HCT116 (cell line): ENCODE measurements around the gene APP. TPM values are rescaled to one million over a fixed set of nuclear protein-coding genes. Genes with fewer than 3 reads are reported as not detected.

Source experiments
- ATAC-seq: fragments of 200-7000 bp; cut with Tn5 transposase; 2 replicates; pipeline ENCODE4 v1.9.1; 2020; ENCODE audit warnings: mild to moderate bottlenecking, moderate library complexity
- BruUV-seq: library from RNA; stranded (reverse); fragments of 400-500 nt; replicated peaks from 2 replicates; lab custom pipeline; 2021; lab: Mats Ljungman, UMichigan
- CTCF ChIA-PET: fragments of 300-600 bp; sonication (Branson Sonifier 250); formaldehyde crosslinking; loops from one replicate; lab custom pipeline; 2021; ENCODE audit warnings: antibody characterized with exemption; lab: Charles Lee
- POLR2A ChIA-PET: fragments of 300-600, 350-600 bp; sonication (Branson Sonifier 250); formaldehyde crosslinking; loops from one replicate; lab custom pipeline; 2021; ENCODE audit warnings: antibody characterized with exemption; lab: Charles Lee
- RAD21 ChIA-PET, 2 experiments: fragments of 300-600 bp; sonication (Branson Sonifier 250); formaldehyde crosslinking; loops; one replicate each; lab custom pipeline; 2023; ENCODE audit warnings: low total read pairs in 2 of 2; ENCODE audit not compliant: uncharacterized antibody in 2 of 2, unreplicated experiment in 2 of 2, low non-redundant PET in 1 of 2; lab: Charles Lee
- DNase-seq: peaks from one replicate; pipeline ENCODE4 v3.0.0-alpha.2; 2010; ENCODE audit warnings: low read depth, low spot score
- H2AFZ ChIP-seq: fragments of 200-600 bp; shearing (Covaris generic), sonication (generic); 2 replicates; pipeline ENCODE4 v1.6.1; 2017; ENCODE audit warnings: low read depth, mixed run types, mixed read lengths, antibody characterized with exemption, low read length; ENCODE audit not compliant: poor library complexity, severe bottlenecking
- H3K27ac ChIP-seq: 2 replicates; pipeline ENCODE4 v1.5.1; 2012; ENCODE audit warnings: low read depth, low read length
- H3K27me3 ChIP-seq: fragments of 200-600 bp; sonication (generic); 2 replicates; pipeline ENCODE4 v1.6.1; 2016; ENCODE audit warnings: mixed run types, low read length, mixed read lengths; ENCODE audit not compliant: insufficient read depth
- H3K36me3 ChIP-seq, 2 experiments: fragments of 200-500 bp in 1 of 2; fragments of 200-600 bp in 1 of 2; sonication (Bioruptor generic) in 1 of 2; sonication (generic) in 1 of 2; 2 replicates each; pipeline versions ENCODE4 v1.5.1 to v1.6.1; 2014 to 2016; ENCODE audit warnings: low read length in 2 of 2, inconsistent platforms in 1 of 2, mixed read lengths in 1 of 2, mixed run types in 1 of 2; ENCODE audit not compliant: insufficient read depth in 2 of 2, control insufficient read depth in 1 of 2
- H3K4me1 ChIP-seq, 2 experiments: fragments of 200-600 bp in 1 of 2; sonication (generic) in 1 of 2; 2 replicates each; pipeline versions ENCODE4 v1.5.1 to v1.6.1; 2012 to 2017; ENCODE audit warnings: low read length in 2 of 2, inconsistent platforms in 1 of 2, mild to moderate bottlenecking in 1 of 2, mixed read lengths in 1 of 2, mixed run types in 1 of 2, moderate library complexity in 1 of 2; ENCODE audit not compliant: insufficient read depth in 2 of 2, control insufficient read depth in 1 of 2
- H3K4me2 ChIP-seq: fragments of 200-600 bp; sonication (generic); 2 replicates; pipeline ENCODE4 v1.6.1; 2017; ENCODE audit warnings: mixed run types, low read length, mixed read lengths
- H3K4me3 ChIP-seq, 2 experiments: fragments of 200-600 bp in 1 of 2; sonication (generic) in 1 of 2; replicated peaks in 1 of 2; 2 replicates each; pipeline ENCODE4 v1.5.1; 2011 to 2016; ENCODE audit warnings: low read length in 2 of 2, control low read depth in 1 of 2, low read depth in 1 of 2, mild to moderate bottlenecking in 1 of 2, mixed read lengths in 1 of 2, mixed run types in 1 of 2
- H3K79me2 ChIP-seq: fragments of 200-600 bp; sonication (generic); 2 replicates; pipeline ENCODE4 v1.6.1; 2017; ENCODE audit warnings: mild to moderate bottlenecking, mixed run types, low read length, moderate library complexity, mixed read lengths; ENCODE audit not compliant: insufficient read depth
- H3K9ac ChIP-seq: fragments of 200-600 bp; sonication (generic); 2 replicates; pipeline ENCODE4 v1.6.1; 2016; ENCODE audit warnings: low read length, mixed read lengths
- H3K9me2 ChIP-seq: fragments of 200-600 bp; sonication (generic), shearing (Covaris generic); 2 replicates; pipeline ENCODE4 v1.6.1; 2017; ENCODE audit warnings: mixed run types, mild to moderate bottlenecking, moderate library complexity; ENCODE audit not compliant: insufficient read depth
- H3K9me3 ChIP-seq, 2 experiments: fragments of 200-500 bp in 1 of 2; fragments of 200-600 bp in 1 of 2; sonication (Bioruptor generic) in 1 of 2; sonication (generic) in 1 of 2; 2 replicates each; pipeline ENCODE4 v1.6.1; 2014 to 2017; ENCODE audit warnings: low read length in 2 of 2, mixed read lengths in 2 of 2, inconsistent platforms in 1 of 2, low read depth in 1 of 2, mild to moderate bottlenecking in 1 of 2, mixed run types in 1 of 2, moderate library complexity in 1 of 2; ENCODE audit not compliant: control insufficient read depth in 1 of 2, insufficient read depth in 1 of 2
- H4K20me1 ChIP-seq: fragments of 200-600 bp; sonication (generic), shearing (Covaris generic); 2 replicates; pipeline ENCODE4 v1.6.1; 2017; ENCODE audit warnings: mixed run types, mild to moderate bottlenecking, moderate library complexity; ENCODE audit not compliant: insufficient read depth
- CTCF ChIP-seq, 3 experiments: fragments of 200-600 bp in 1 of 3; sonication (generic) in 1 of 3; IDR thresholded peaks in 2 of 3; conservative IDR thresholded peaks in 1 of 3; 2 replicates each; pipeline ENCODE4 v1.5.1; 2012 to 2017; ENCODE audit warnings: low read depth in 2 of 3, low read length in 2 of 3, antibody characterized with exemption in 1 of 3, borderline replicate concordance in 1 of 3, control low read depth in 1 of 3, mild to moderate bottlenecking in 1 of 3, mixed read lengths in 1 of 3, mixed run types in 1 of 3, moderate library complexity in 1 of 3; ENCODE audit not compliant: insufficient read depth in 1 of 3
- EZH2 ChIP-seq: fragments of 200-600 bp; sonication (generic); IDR thresholded peaks from 2 replicates; pipeline ENCODE4 v1.6.1; 2017; ENCODE audit warnings: antibody characterized with exemption, mixed run types
- FOSL1 ChIP-seq: IDR thresholded peaks from 2 replicates; pipeline ENCODE4 v1.6.1; 2012; ENCODE audit warnings: low read depth
- REST ChIP-seq: IDR thresholded peaks from 2 replicates; pipeline ENCODE4 v1.6.1; 2012; ENCODE audit warnings: low read depth
- ZBTB33 ChIP-seq: IDR thresholded peaks from 2 replicates; pipeline ENCODE4 v1.6.1; 2011; ENCODE audit warnings: mild to moderate bottlenecking, low read length, moderate library complexity; ENCODE audit not compliant: insufficient replicate concordance; ENCODE audit errors: extremely low read depth
- intact Hi-C: fragments of 100-400 bp; cut with micrococcal nuclease; formaldehyde crosslinking; loops from 2 replicates; pipeline ENCODE4 v1.10.0; 2022
- total RNA-seq: library from RNA; stranded (reverse); gene quantifications from one replicate; pipeline ENCODE4 v1.2.1, GENCODE V29; 2021; ENCODE audit not compliant: unreplicated experiment

The APP gene
- total RNA-seq, 1 experiment from 2014 or later: 267 TPM

- ChIA-PET POLR2A (no interaction called here), CTCF (no interaction called here), RAD21 (no interaction called here)
- Histone ChIP-seq H3K27me3 (no peaks in the 10 kb centered on the region), H3K4me2 (no peak overlapping the region), H3K9ac (no peak overlapping the region), H3K79me2 (no peaks in the 10 kb centered on the region), H3K4me1 (no peaks in the 10 kb centered on the region), H3K27ac (no peak overlapping the region), H3K36me3 (no peaks in the 10 kb centered on the region), H3K4me3 (no peak overlapping the region), H4K20me1 (no peaks in the 10 kb centered on the region), H3K9me2 (no peaks in the 10 kb centered on the region), H3K9me3 (no peaks in the 10 kb centered on the region), H2AFZ (no peak overlapping the region)
- TF ChIP-seq EZH2 (no peak), CTCF (IDR thresholded peaks at IDR 0.05 in 2 of 3, conservative IDR thresholded peaks at IDR 0.05 in 1 of 3; ENCODE audit: borderline replicate concordance in 1 of 3, insufficient read depth in 1 of 3, low read depth in 2 of 3, low read length in 2 of 3) (peak in 2 of 3 experiments; percentile 19 to 34; a peak in 3 of 6 replicates)
- no TSS peak for BruUV-seq
- intact Hi-C loops: no loop called here
- 0 out of 2 replicates have a peak, but pooled peaks have one; percentile 36 for ATAC-seq
- no peak for DNase-seq
These were observed 298.3 kb downstream of the APP start for GRCh38 chr21:25872271-25872670.

GRCh38 chr21:25871566-25871965 lies 299.0 kb downstream of the APP start:
- H3K4me1 ChIP-seq: no peaks in the 10 kb centered on the region
- no peaks in the 10 kb centered on the region for H4K20me1 ChIP-seq
- H3K4me2 ChIP-seq: no peak overlapping the region
- ChIA-PET CTCF (no interaction called here), POLR2A (no interaction called here), RAD21 (no interaction called here)
- peak; percentile 55 for ATAC-seq
- TF ChIP-seq FOSL1 (no peak), REST (no peak), CTCF (IDR thresholded peaks at IDR 0.05 in 2 of 3, conservative IDR thresholded peaks at IDR 0.05 in 1 of 3; ENCODE audit: borderline replicate concordance in 1 of 3, insufficient read depth in 1 of 3, low read depth in 2 of 3, low read length in 2 of 3) (peak in 2 of 3 experiments; percentile 35 to 44; a peak in 4 of 6 replicates), ZBTB33 (no peak)
- H3K9me2 ChIP-seq: no peaks in the 10 kb centered on the region
- H3K4me3 ChIP-seq: no peak overlapping the region
- no peaks in the 10 kb centered on the region for H3K9me3 ChIP-seq
- H2AFZ ChIP-seq: no peak overlapping the region
- H3K9ac ChIP-seq: no peak overlapping the region
- no TSS peak for BruUV-seq
- H3K27me3 ChIP-seq: no peaks in the 10 kb centered on the region
- H3K79me2 ChIP-seq: no peaks in the 10 kb centered on the region
- no peak for DNase-seq
- intact Hi-C loops: no loop called here
- H3K27ac ChIP-seq: no peak overlapping the region
- no peaks in the 10 kb centered on the region for H3K36me3 ChIP-seq
